ENCODE data around the gene FAM234B.
A peak's percentile ranks its signal among the peaks of the same experiment; 100 is the strongest.

GRCh38 chr12:13000925-13001774 lies 43.0 kb upstream of the FAM234B start:
- TF ChIP-seq CTCF (IDR thresholded peaks at IDR 0.05) (peak; percentile 56), EZH2 (IDR thresholded peaks at IDR 0.05; ENCODE audit: borderline replicate concordance, insufficient read depth, low read depth, low read length, poor library complexity, severe bottlenecking) (no peak)
